BE2C (cell line): ENCODE results near the gene EYS.
"Not testable (repeated sequence)": the region's sequence is repeated elsewhere in the genome, so short reads cannot be mapped to it uniquely, and the experiment has no call there.

ENCODE experiments used
- DNase-seq: peaks from one replicate; pipeline ENCODE4 v3.0.0-alpha.2; 2020
- H3K27me3 ChIP-seq: fragments of 250-450 bp; sonication (Bioruptor Pico); 2 replicates; pipeline ENCODE4 v1.5.1; 2020; ENCODE audit warnings: mild to moderate bottlenecking
- H3K36me3 ChIP-seq: fragments of 250-450 bp; sonication (Bioruptor Pico); 2 replicates; pipeline ENCODE4 v1.5.1; 2020; ENCODE audit warnings: mild to moderate bottlenecking
- H3K4me1 ChIP-seq: fragments of 250-450 bp; sonication (Bioruptor Pico); 2 replicates; pipeline ENCODE4 v1.5.1; 2020
- H3K4me3 ChIP-seq: 2 replicates; pipeline ENCODE4 v1.5.1; 2011; ENCODE audit warnings: low read depth, low read length
- H3K9me3 ChIP-seq: fragments of 250-450 bp; sonication (Bioruptor Pico); 2 replicates; pipeline ENCODE4 v1.5.1; 2020
- TF ChIP-seq, protein P1 (sequence below): IDR thresholded peaks from 2 replicates; pipeline ENCODE4 v1.5.1; 2012; ENCODE audit warnings: mild to moderate bottlenecking, low read depth, low read length

EYS gene

DNA sequence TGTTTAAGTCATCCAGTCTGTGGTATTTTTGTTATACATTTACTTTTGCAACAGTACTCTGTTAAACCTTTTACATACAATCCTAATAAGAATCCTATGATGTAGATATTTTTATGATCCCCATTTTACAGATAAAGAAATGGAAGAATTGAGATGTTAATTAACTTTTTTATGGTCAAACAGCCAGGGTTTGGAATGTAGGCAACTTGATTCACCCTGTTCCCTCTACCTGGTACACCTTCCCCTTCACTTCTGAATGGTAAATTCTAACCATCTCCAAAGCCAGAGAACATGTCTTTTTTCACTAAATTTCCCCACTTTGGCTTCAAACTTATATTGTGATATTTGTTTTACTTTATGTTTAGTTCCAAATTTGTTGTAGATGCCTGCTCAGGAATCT lies 1771.3 kb downstream of the EYS start:
- H3K4me1 ChIP-seq, result no peaks in the 10 kb centered on the region
- no peaks in the 10 kb centered on the region for H3K36me3 ChIP-seq
- TF ChIP-seq, protein P1, sequence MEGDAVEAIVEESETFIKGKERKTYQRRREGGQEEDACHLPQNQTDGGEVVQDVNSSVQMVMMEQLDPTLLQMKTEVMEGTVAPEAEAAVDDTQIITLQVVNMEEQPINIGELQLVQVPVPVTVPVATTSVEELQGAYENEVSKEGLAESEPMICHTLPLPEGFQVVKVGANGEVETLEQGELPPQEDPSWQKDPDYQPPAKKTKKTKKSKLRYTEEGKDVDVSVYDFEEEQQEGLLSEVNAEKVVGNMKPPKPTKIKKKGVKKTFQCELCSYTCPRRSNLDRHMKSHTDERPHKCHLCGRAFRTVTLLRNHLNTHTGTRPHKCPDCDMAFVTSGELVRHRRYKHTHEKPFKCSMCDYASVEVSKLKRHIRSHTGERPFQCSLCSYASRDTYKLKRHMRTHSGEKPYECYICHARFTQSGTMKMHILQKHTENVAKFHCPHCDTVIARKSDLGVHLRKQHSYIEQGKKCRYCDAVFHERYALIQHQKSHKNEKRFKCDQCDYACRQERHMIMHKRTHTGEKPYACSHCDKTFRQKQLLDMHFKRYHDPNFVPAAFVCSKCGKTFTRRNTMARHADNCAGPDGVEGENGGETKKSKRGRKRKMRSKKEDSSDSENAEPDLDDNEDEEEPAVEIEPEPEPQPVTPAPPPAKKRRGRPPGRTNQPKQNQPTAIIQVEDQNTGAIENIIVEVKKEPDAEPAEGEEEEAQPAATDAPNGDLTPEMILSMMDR, result no peak
- DNase-seq, result no peak
- no peaks in the 10 kb centered on the region for H3K9me3 ChIP-seq
- no peak overlapping the region for H3K4me3 ChIP-seq
- no peaks in the 10 kb centered on the region for H3K27me3 ChIP-seq

DNA sequence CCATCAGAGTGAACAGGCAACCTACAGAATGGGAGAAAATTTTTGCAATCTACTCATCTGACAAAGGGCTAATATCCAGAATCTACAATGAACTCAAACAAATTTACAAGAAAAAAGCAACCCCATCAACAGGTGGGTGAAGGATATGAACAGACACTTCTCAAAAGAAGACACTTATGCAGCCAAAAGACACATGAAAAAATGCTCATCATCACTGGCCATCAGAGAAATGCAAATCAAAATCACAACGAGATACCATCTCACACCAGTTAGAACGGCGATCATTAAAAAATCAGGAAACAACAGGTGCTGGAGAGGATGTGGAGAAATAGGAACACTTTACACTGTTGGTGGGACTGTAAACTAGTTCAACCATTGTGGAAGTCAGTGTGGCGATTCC lies 1773.1 kb downstream of the EYS start:
- H3K36me3 ChIP-seq, DNase-seq, H3K4me3 ChIP-seq, H3K4me1 ChIP-seq, H3K9me3 ChIP-seq, H3K27me3 ChIP-seq: not testable (repeated sequence)

DNA sequence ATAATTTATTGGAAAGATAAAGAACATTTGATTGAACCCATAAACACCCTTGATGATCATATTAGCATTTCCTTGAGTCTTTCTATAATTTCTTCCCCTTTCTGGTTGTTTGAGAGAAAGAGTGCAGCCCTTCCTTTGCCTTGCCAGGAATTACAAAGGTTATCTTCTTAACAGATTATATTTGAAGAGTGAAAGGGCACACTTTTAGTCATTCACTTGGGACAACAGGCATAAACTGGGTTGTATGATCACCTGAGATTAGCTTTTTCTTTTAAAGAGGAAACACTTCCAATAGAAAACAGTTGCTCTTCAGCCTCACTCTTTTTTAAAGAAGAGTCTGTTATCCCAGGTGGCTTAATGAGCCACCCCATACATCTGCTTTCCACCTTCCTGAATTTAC lies 1776.2 kb downstream of the EYS start:
- H3K4me3 ChIP-seq, result no peak overlapping the region
- DNase-seq, result no peak
- no peaks in the 10 kb centered on the region for H3K27me3 ChIP-seq
- TF ChIP-seq, protein P1, result no peak
- no peaks in the 10 kb centered on the region for H3K9me3 ChIP-seq
- H3K36me3 ChIP-seq, result no peaks in the 10 kb centered on the region
- H3K4me1 ChIP-seq, result no peaks in the 10 kb centered on the region; the same call in 1 of the 2 replicates

DNA sequence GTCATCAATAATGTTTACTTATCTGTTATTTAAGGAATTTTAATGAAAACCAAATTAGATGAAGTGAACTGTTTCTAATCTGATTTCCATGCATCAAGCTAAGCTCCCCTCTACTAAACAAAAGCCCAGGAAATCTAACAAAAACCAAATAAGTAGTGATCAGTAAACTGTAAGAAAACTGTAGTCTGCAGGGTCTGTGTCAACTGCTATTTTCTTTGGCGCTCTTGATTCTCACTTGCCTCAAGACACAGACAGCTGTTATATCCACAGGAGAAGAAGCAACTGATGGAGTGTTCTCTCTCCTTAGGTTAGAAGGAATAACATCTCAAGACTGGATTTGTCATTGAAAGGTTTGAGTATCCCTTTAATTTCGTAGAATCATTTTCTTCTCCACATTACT lies 1777.9 kb downstream of the EYS start:
- TF ChIP-seq, protein P1, result no peak
- Histone ChIP-seq H3K4me1 (no peaks in the 10 kb centered on the region; the same call in 1 of the 2 replicates), H3K9me3 (no peaks in the 10 kb centered on the region), H3K27me3 (no peaks in the 10 kb centered on the region), H3K36me3 (no peaks in the 10 kb centered on the region), H3K4me3 (no peak overlapping the region)
- DNase-seq, result no peak

DNA sequence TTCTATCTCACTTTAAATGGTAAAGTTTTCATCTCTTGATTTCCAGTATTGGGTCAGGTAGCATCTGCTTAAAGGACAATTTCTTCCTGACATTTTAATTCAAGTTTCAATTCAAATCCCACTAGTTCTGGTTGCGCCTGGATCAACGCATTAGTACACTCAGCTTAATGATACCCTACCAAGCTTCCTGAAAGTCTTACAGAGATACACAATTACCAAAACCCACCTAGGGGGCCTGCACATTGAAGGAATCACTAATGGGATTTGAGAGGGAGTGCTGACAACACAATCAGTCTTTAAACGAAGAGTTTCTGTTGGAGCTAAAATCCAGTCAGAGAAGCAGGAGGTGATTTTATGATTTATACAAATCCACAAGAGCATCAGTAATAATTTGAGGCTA lies 1778.4 kb downstream of the EYS start:
- DNase-seq, result no peak
- Histone ChIP-seq H3K36me3 (no peaks in the 10 kb centered on the region), H3K27me3 (no peaks in the 10 kb centered on the region), H3K4me3 (no peak overlapping the region), H3K9me3 (no peaks in the 10 kb centered on the region), H3K4me1 (no peaks in the 10 kb centered on the region; the same call in 1 of the 2 replicates)
- TF ChIP-seq, protein P1, result no peak

DNA sequence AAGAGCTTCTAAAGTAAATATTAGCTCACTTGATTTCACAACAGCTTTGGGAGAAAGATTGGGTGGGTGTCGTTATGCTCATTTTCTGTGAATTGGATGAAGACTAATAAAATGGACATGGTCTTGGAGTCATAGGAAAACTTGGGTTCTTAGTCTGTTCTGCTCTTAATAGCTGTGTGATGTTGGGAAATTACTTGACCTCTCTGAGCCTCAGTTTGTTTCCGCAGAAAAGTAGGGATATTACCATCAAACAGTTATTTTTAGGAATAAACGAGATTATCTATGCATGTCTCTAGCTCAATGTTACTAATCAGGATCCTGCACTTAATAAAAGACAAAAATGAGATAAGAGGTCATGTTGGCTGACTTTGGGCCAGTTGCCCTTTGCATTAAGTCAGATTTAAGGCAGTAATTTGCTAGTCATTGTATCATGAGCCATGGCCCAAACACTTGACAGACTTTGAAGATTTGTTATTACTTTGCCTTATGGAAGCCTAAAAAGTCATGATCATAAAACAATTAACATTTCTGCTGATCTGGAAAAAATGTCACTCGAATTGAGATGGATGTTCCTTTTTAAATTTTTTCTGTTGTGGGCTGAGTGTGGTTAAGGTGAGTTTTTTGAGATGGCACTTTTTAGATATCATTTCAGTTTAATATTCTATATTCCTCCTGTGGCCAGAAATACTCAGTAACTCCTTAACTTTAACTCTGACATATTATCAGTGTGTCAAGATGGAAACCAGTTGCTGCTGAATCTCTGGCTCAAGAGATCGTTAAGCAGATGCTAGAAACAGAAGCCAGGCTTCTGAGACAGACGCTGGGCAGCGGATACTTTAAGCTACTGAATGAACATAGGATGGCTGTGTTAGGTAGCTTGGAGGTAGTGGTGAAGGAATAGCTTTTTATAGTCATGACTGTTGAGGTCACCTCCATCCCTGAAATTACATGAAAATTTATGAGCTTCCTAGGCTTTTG lies 1779.8 kb downstream of the EYS start:
- Histone ChIP-seq H3K27me3 (no peaks in the 10 kb centered on the region), H3K4me3 (no peak overlapping the region), H3K4me1 (no peaks in the 10 kb centered on the region; the same call in 1 of the 2 replicates), H3K36me3 (no peaks in the 10 kb centered on the region), H3K9me3 (no peaks in the 10 kb centered on the region)
- no peak for DNase-seq
- TF ChIP-seq, protein P1, result no peak
